Measurements from ENCODE around the gene CTSW.

CTSW gene

GRCh38 chr11:65900125-65900898 is 20.7 kb downstream of the CTSW start, which contains the start of gene FOSL1:
TSS of gene FOSL1 (minus strand) at chr11:65900388. CDS start at chr11:65900339, 49 bp downstream.
- Histone ChIP-seq H3K36me3 (ENCODE audit: insufficient read depth, low read length) (no peaks in the 10 kb centered on the region), H3K9me3 (ENCODE audit: low read depth, low read length) (no peaks in the 10 kb centered on the region), H3K27ac (no peak within 1 kb of the TSS), H3K9ac (ENCODE audit: insufficient read length) (peak within 1 kb of the TSS; percentile 28), H3K4me3 (peak within 1 kb of the TSS; percentile 83)
- no peak for DNase-seq (ENCODE audit: low read depth, low spot score)
- TF ChIP-seq POLR2AphosphoS5 (IDR thresholded peaks at IDR 0.05; ENCODE audit: borderline replicate concordance, low read depth, low read length), result no peak
- no peak for TF ChIP-seq EZH2 (IDR thresholded peaks at IDR 0.05)
- no peak for TF ChIP-seq FOXP2 (optimal IDR thresholded peaks at IDR 0.05; ENCODE audit: control extremely low read depth, extremely low read length, insufficient read depth)

DNA sequence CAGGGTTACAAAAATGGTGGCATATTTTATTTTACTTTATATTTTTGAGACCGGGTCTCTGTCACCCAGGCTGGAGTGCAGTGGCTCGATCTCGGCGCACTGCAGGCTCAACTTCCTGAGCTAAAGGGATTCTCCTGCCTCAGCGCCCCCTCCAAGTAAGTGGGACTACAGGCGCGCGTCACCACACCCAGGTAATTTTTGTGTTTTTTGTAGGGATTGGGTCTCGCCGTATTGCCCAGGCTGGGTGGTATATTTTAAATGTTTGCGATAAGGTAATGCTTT is 21.2 kb downstream of the CTSW start:
- DNase-seq (ENCODE audit: low read depth, low spot score), result no peak
- Histone ChIP-seq H3K9me3 (ENCODE audit: low read depth, low read length) (no peaks in the 10 kb centered on the region), H3K4me3 (peak overlapping the region; percentile 83), H3K9ac (ENCODE audit: insufficient read length) (no peak overlapping the region), H3K27ac (no peak overlapping the region), H3K36me3 (ENCODE audit: insufficient read depth, low read length) (no peaks in the 10 kb centered on the region)
- no peak for TF ChIP-seq POLR2AphosphoS5 (IDR thresholded peaks at IDR 0.05; ENCODE audit: borderline replicate concordance, low read depth, low read length)

DNA sequence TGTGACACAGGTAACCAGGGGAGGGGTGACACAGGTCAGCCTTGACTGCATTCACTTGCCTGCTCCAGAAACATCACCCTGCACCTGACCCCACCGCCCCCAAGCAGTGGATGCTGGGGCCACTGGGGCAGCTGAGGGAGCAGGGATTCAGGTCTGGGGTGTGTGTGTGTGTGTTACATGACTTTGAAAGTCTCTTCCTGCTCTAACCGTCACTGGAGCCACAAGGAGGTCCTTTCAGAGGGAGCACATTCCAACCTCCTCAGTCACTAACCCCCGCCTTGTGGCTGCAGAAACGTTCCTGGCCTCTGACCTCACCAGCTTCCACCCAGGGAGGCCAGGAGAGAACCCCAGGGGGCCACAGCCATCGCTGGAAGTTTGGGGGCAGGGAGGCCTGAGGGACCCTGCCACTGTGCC is 23.4 kb downstream of the CTSW start:
- TF ChIP-seq POLR2AphosphoS5 (IDR thresholded peaks at IDR 0.05; ENCODE audit: borderline replicate concordance, low read depth, low read length), result no peak
- TF ChIP-seq FOXP2 (optimal IDR thresholded peaks at IDR 0.05; ENCODE audit: control extremely low read depth, extremely low read length, insufficient read depth), result no peak
- no peak for TF ChIP-seq EZH2 (IDR thresholded peaks at IDR 0.05)
- no peak for DNase-seq (ENCODE audit: low read depth, low spot score)
- Histone ChIP-seq H3K4me3 (no peak overlapping the region), H3K9ac (ENCODE audit: insufficient read length) (no peak overlapping the region), H3K9me3 (ENCODE audit: low read depth, low read length) (no peaks in the 10 kb centered on the region), H3K27ac (no peak overlapping the region), H3K36me3 (ENCODE audit: insufficient read depth, low read length) (no peaks in the 10 kb centered on the region)

GRCh38 chr11:65903715-65904114 is 24.1 kb downstream of the CTSW start:
- TF ChIP-seq FOXP2 (optimal IDR thresholded peaks at IDR 0.05; ENCODE audit: control extremely low read depth, extremely low read length, insufficient read depth) (no peak), EZH2 (IDR thresholded peaks at IDR 0.05) (no peak), POLR2AphosphoS5 (IDR thresholded peaks at IDR 0.05; ENCODE audit: borderline replicate concordance, low read depth, low read length) (no peak)
- no peak overlapping the region for H3K27ac ChIP-seq
- no peaks in the 10 kb centered on the region for H3K36me3 ChIP-seq (ENCODE audit: insufficient read depth, low read length)
- no peak for DNase-seq (ENCODE audit: low read depth, low spot score)
- H3K9ac ChIP-seq (ENCODE audit: insufficient read length), result no peak overlapping the region
- H3K9me3 ChIP-seq (ENCODE audit: low read depth, low read length), result no peaks in the 10 kb centered on the region
- H3K4me3 ChIP-seq, result no peak overlapping the region

GRCh38 chr11:65906602-65907001 is 27.0 kb downstream of the CTSW start:
- TF ChIP-seq EZH2 (IDR thresholded peaks at IDR 0.05), result no peak
- TF ChIP-seq FOXP2 (optimal IDR thresholded peaks at IDR 0.05; ENCODE audit: control extremely low read depth, extremely low read length, insufficient read depth), result no peak
- DNase-seq (ENCODE audit: low read depth, low spot score), result no peak
- Histone ChIP-seq H3K27ac (no peak overlapping the region), H3K9ac (ENCODE audit: insufficient read length) (no peak overlapping the region), H3K36me3 (ENCODE audit: insufficient read depth, low read length) (no peaks in the 10 kb centered on the region), H3K9me3 (ENCODE audit: low read depth, low read length) (no peaks in the 10 kb centered on the region), H3K4me3 (no peak overlapping the region)

DNA sequence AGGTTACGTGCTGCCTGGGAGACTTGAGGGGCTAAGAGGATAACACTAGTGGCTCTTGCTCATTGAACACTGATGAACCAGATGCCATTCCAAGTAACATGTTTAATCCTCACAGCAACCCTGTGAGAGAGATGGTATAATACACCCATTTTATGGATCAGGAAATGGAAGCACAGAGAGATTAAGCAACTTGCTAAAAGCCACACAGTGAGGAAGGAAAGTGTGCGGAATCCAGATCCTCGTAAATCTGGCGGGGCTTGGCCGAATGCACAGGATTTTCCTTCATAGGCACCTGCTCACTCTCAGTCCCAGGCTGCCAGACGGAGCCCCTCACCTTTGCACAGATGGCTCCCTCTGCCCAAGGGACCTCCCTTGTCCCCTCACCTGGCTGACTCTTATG is 28.2 kb downstream of the CTSW start:
- no peak overlapping the region for H3K27ac ChIP-seq
- H3K4me3 ChIP-seq, result no peak overlapping the region
- H3K9ac ChIP-seq (ENCODE audit: insufficient read length), result no peak overlapping the region
- no peaks in the 10 kb centered on the region for H3K9me3 ChIP-seq (ENCODE audit: low read depth, low read length)
- no peak for TF ChIP-seq EZH2 (IDR thresholded peaks at IDR 0.05)
- TF ChIP-seq FOXP2 (optimal IDR thresholded peaks at IDR 0.05; ENCODE audit: control extremely low read depth, extremely low read length, insufficient read depth), result no peak
- TF ChIP-seq POLR2AphosphoS5 (IDR thresholded peaks at IDR 0.05; ENCODE audit: borderline replicate concordance, low read depth, low read length), result no peak
- H3K36me3 ChIP-seq (ENCODE audit: insufficient read depth, low read length), result no peaks in the 10 kb centered on the region
- no peak for DNase-seq (ENCODE audit: low read depth, low spot score)

- no peak for TF ChIP-seq EZH2 (IDR thresholded peaks at IDR 0.05)
- TF ChIP-seq FOXP2 (optimal IDR thresholded peaks at IDR 0.05; ENCODE audit: control extremely low read depth, extremely low read length, insufficient read depth), result no peak
- TF ChIP-seq POLR2AphosphoS5 (IDR thresholded peaks at IDR 0.05; ENCODE audit: borderline replicate concordance, low read depth, low read length), result no peak
- DNase-seq (ENCODE audit: low read depth, low spot score), result no peak
- Histone ChIP-seq H3K27ac (no peak overlapping the region), H3K9ac (ENCODE audit: insufficient read length) (peak overlapping the region; percentile 2), H3K36me3 (ENCODE audit: insufficient read depth, low read length) (no peaks in the 10 kb centered on the region), H3K9me3 (ENCODE audit: low read depth, low read length) (no peaks in the 10 kb centered on the region), H3K4me3 (no peak overlapping the region)
Observed at GRCh38 chr11:65911682-65912568, 32.3 kb downstream of the CTSW start.

DNA sequence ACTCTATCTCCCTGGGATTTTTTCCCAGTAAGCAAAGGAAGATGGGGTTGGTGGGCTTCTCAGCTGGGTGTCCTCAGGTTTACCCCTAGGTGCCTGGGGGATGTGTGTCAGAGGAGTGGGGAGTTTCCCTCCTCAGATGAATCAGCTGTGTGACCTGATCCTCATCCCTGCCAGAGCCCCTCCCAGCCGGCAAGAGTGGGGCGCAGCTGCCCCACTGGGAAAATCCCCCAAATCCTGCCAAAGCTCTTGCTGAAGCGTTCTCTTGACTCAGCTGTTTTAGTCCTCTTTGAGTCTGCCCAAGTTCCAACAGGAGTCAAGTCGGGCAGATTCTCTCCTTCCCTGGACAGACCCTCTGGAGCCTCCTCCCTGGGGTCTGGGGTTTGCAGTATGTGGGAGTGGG is 33.2 kb downstream of the CTSW start:
- TF ChIP-seq POLR2AphosphoS5 (IDR thresholded peaks at IDR 0.05; ENCODE audit: borderline replicate concordance, low read depth, low read length), result no peak
- TF ChIP-seq FOXP2 (optimal IDR thresholded peaks at IDR 0.05; ENCODE audit: control extremely low read depth, extremely low read length, insufficient read depth), result no peak
- TF ChIP-seq EZH2 (IDR thresholded peaks at IDR 0.05), result no peak
- Histone ChIP-seq H3K9me3 (ENCODE audit: low read depth, low read length) (no peaks in the 10 kb centered on the region), H3K36me3 (ENCODE audit: insufficient read depth, low read length) (no peaks in the 10 kb centered on the region), H3K9ac (ENCODE audit: insufficient read length) (no peak overlapping the region), H3K4me3 (no peak overlapping the region), H3K27ac (no peak overlapping the region)
- no peak for DNase-seq (ENCODE audit: low read depth, low spot score)
